DND-41 (cell line): ENCODE measurements around the gene IL3RA.

ENCODE experiments used
- ATAC-seq: fragments of 200-7000 bp; cut with Tn5 transposase; 3 replicates; pipeline ENCODE4 v1.9.1; 2021; ENCODE audit warnings: low read depth; ENCODE audit not compliant: insufficient read depth
- DNase-seq: peaks from one replicate; pipeline ENCODE4 v3.0.0-alpha.2; 2020
- H2AFZ ChIP-seq: 2 replicates; pipeline ENCODE4 v1.6.0; 2012; ENCODE audit warnings: low read depth, low read length
- H3K27ac ChIP-seq: 2 replicates; pipeline ENCODE4 v1.5.1; 2012; ENCODE audit warnings: low read length, inconsistent platforms
- H3K27me3 ChIP-seq: fragments of 200-600 bp; sonication (generic); 2 replicates; pipeline ENCODE4 v1.6.0; 2012; ENCODE audit warnings: low read length, mild to moderate bottlenecking, inconsistent platforms; ENCODE audit not compliant: insufficient read depth, poor library complexity
- H3K36me3 ChIP-seq: 2 replicates; pipeline ENCODE4 v1.5.1; 2012; ENCODE audit warnings: low read length, inconsistent platforms; ENCODE audit not compliant: insufficient read depth
- H3K4me1 ChIP-seq: 2 replicates; pipeline ENCODE4 v1.5.1; 2012; ENCODE audit warnings: mild to moderate bottlenecking, low read length; ENCODE audit not compliant: insufficient read depth
- H3K4me2 ChIP-seq: 2 replicates; pipeline ENCODE4 v1.6.0; 2012; ENCODE audit warnings: mild to moderate bottlenecking, moderate library complexity, low read length, inconsistent platforms; ENCODE audit not compliant: insufficient read depth
- H3K4me3 ChIP-seq, 2 experiments: fragments of 200-600 bp in 1 of 2; shearing (Covaris generic) in 1 of 2; 2 replicates each; pipeline ENCODE4 v1.5.1; 2012 to 2016; ENCODE audit warnings: inconsistent platforms in 2 of 2, low read length in 2 of 2, mild to moderate bottlenecking in 2 of 2, low read depth in 1 of 2, moderate library complexity in 1 of 2
- H3K79me2 ChIP-seq: 2 replicates; pipeline ENCODE4 v1.6.0; 2012; ENCODE audit warnings: low read length, inconsistent platforms; ENCODE audit not compliant: insufficient read depth
- H3K9ac ChIP-seq: 2 replicates; pipeline ENCODE4 v1.6.0; 2012; ENCODE audit warnings: low read depth, mild to moderate bottlenecking, inconsistent platforms, low read length, moderate library complexity
- H3K9me3 ChIP-seq: 2 replicates; pipeline ENCODE4 v1.5.1; 2012; ENCODE audit warnings: low read length, moderate library complexity, mild to moderate bottlenecking, inconsistent platforms; ENCODE audit not compliant: insufficient read depth, severe bottlenecking
- H4K20me1 ChIP-seq: 2 replicates; pipeline ENCODE4 v1.6.0; 2012; ENCODE audit warnings: low read length; ENCODE audit not compliant: insufficient read depth
- CTCF ChIP-seq: IDR thresholded peaks from 2 replicates; pipeline ENCODE4 v1.5.1; 2012; ENCODE audit warnings: borderline replicate concordance, low read length, moderate library complexity, mild to moderate bottlenecking; ENCODE audit not compliant: poor library complexity, severe bottlenecking; ENCODE audit errors: extremely low read depth
- EZH2 ChIP-seq: IDR thresholded peaks from 3 replicates; pipeline ENCODE4 v1.6.1; 2012; ENCODE audit warnings: borderline replicate concordance, low read depth, mild to moderate bottlenecking, moderate library complexity, low read length, inconsistent platforms; ENCODE audit not compliant: severe bottlenecking

Gene IL3RA

GRCh38 chrX:1354036-1355019, 17.7 kb downstream of the IL3RA start:
- no peaks in the 10 kb centered on the region for H4K20me1 ChIP-seq
- H2AFZ ChIP-seq, result no peak overlapping the region
- H3K4me1 ChIP-seq, result no peaks in the 10 kb centered on the region
- no peaks in the 10 kb centered on the region for H3K79me2 ChIP-seq
- no peak for ATAC-seq
- no peak overlapping the region for H3K27ac ChIP-seq
- no peaks in the 10 kb centered on the region for H3K36me3 ChIP-seq
- no peak for DNase-seq
- TF ChIP-seq EZH2 (no peak), CTCF (no peak)
- H3K27me3 ChIP-seq, result no peaks in the 10 kb centered on the region
- H3K9me3 ChIP-seq, result no peaks in the 10 kb centered on the region
- H3K4me3 ChIP-seq, result no peak overlapping the region
- no peak overlapping the region for H3K9ac ChIP-seq
- no peak overlapping the region for H3K4me2 ChIP-seq

GRCh38 chrX:1355131-1356046, 18.8 kb downstream of the IL3RA start:
- H3K4me1 ChIP-seq, result no peaks in the 10 kb centered on the region
- no peaks in the 10 kb centered on the region for H3K27me3 ChIP-seq
- DNase-seq (peak; percentile 25), ATAC-seq (peak; percentile 58)
- no peak overlapping the region for H2AFZ ChIP-seq
- no peaks in the 10 kb centered on the region for H3K36me3 ChIP-seq
- no peak overlapping the region for H3K9ac ChIP-seq
- TF ChIP-seq EZH2 (no peak), CTCF (no peak)
- H3K4me2 ChIP-seq, result no peak overlapping the region
- no peaks in the 10 kb centered on the region for H4K20me1 ChIP-seq
- no peak overlapping the region; the same call in 1 of the 2 replicates for H3K27ac ChIP-seq
- H3K79me2 ChIP-seq, result no peaks in the 10 kb centered on the region
- no peaks in the 10 kb centered on the region for H3K9me3 ChIP-seq
- H3K4me3 ChIP-seq, result no peak overlapping the region

- H3K79me2 ChIP-seq, result no peaks in the 10 kb centered on the region
- no peak overlapping the region for H3K4me2 ChIP-seq
- no peaks in the 10 kb centered on the region for H3K4me1 ChIP-seq
- no peak for TF ChIP-seq CTCF
- no peak for TF ChIP-seq EZH2
- no peak overlapping the region for H2AFZ ChIP-seq
- H3K36me3 ChIP-seq, result no peaks in the 10 kb centered on the region
- H3K27ac ChIP-seq, result no peak overlapping the region
- no peaks in the 10 kb centered on the region for H3K9me3 ChIP-seq
- no peaks in the 10 kb centered on the region for H4K20me1 ChIP-seq
- no peak overlapping the region for H3K9ac ChIP-seq
- no peak overlapping the region for H3K4me3 ChIP-seq
- no peaks in the 10 kb centered on the region for H3K27me3 ChIP-seq
- DNase-seq, result no peak
- ATAC-seq, result no peak
Measured at GRCh38 chrX:1357993-1358392, 21.4 kb downstream of the IL3RA start.
